ENCODE results near the gene TAOK3.
"Not testable (repeated sequence)": the region's sequence is repeated elsewhere in the genome, so short reads cannot be mapped to it uniquely, and the experiment has no call there.

DNA sequence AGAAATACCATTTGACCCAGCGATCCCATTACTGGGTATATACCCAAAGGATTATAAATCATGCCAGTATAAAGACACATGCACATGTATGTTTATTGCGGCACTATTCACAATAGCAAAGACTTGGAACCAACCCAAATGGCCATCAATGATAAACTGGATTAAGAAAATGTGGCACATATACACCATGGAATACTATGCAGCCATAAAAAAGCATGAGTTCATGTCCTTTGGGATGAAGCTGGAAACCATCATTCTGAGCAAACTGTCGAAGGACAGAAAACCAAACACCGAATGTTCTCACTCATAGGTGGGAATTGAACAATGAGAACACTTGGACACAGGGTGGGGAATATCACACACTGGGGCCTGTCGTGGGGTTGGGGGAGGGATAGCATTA, 243.3 kb downstream of the TAOK3 start:
- TF ChIP-seq, protein P1, sequence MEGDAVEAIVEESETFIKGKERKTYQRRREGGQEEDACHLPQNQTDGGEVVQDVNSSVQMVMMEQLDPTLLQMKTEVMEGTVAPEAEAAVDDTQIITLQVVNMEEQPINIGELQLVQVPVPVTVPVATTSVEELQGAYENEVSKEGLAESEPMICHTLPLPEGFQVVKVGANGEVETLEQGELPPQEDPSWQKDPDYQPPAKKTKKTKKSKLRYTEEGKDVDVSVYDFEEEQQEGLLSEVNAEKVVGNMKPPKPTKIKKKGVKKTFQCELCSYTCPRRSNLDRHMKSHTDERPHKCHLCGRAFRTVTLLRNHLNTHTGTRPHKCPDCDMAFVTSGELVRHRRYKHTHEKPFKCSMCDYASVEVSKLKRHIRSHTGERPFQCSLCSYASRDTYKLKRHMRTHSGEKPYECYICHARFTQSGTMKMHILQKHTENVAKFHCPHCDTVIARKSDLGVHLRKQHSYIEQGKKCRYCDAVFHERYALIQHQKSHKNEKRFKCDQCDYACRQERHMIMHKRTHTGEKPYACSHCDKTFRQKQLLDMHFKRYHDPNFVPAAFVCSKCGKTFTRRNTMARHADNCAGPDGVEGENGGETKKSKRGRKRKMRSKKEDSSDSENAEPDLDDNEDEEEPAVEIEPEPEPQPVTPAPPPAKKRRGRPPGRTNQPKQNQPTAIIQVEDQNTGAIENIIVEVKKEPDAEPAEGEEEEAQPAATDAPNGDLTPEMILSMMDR (IDR thresholded peaks at IDR 0.05) = not testable (repeated sequence)
- not testable (repeated sequence) for TF ChIP-seq POLR2A, EP300 (IDR thresholded peaks at IDR 0.05)

All from stomach (tissue), 4 donors.